Measurements from ENCODE around the gene OR51E2.

Gene OR51E2

DNA sequence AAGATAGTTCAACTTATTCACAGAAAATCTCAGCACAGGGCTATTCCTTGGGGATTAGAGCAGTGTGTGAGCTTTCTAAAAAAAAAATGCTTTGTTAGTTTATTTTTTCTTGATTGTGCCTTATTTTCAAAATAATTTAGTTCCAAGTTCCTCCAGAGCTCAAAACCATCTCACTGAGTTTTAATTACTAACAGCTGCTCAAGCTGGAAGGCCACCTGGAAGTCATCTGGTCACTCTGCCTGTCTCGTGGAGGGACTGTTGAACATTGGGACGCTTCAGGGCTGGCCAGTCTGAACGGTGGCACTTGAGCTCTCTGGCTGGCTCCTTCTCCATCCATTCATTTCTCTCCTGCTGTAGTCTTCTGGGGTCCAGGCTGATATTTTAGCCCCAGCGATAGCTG, 49.9 kb downstream of the OR51E2 start:
- H3K4me1 ChIP-seq (ENCODE audit: low read length), result no peaks in the 10 kb centered on the region
- H3K4me3 ChIP-seq (ENCODE audit: low read length), result no peak overlapping the region
- TF ChIP-seq, protein P1, sequence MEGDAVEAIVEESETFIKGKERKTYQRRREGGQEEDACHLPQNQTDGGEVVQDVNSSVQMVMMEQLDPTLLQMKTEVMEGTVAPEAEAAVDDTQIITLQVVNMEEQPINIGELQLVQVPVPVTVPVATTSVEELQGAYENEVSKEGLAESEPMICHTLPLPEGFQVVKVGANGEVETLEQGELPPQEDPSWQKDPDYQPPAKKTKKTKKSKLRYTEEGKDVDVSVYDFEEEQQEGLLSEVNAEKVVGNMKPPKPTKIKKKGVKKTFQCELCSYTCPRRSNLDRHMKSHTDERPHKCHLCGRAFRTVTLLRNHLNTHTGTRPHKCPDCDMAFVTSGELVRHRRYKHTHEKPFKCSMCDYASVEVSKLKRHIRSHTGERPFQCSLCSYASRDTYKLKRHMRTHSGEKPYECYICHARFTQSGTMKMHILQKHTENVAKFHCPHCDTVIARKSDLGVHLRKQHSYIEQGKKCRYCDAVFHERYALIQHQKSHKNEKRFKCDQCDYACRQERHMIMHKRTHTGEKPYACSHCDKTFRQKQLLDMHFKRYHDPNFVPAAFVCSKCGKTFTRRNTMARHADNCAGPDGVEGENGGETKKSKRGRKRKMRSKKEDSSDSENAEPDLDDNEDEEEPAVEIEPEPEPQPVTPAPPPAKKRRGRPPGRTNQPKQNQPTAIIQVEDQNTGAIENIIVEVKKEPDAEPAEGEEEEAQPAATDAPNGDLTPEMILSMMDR (IDR thresholded peaks at IDR 0.05; ENCODE audit: low read depth, low read length), result no peak
- TF ChIP-seq EZH2phosphoT487 (IDR thresholded peaks at IDR 0.05; ENCODE audit: low read depth), result no peak
- H4K20me1 ChIP-seq (ENCODE audit: insufficient read depth, low read length), result no peaks in the 10 kb centered on the region
- H3K27me3 ChIP-seq (ENCODE audit: low read depth, low read length), result 0 out of 2 replicates have a peak, but pooled peaks cover 5% of the 10 kb centered on the region
- no peak overlapping the region for H3K9ac ChIP-seq (ENCODE audit: low read length)
- H2AFZ ChIP-seq (ENCODE audit: low read depth, low read length), result no peak overlapping the region
- H3K36me3 ChIP-seq (replicated peaks; ENCODE audit: low read depth, low read length), result no peaks in the 10 kb centered on the region
- no peak overlapping the region for H3K4me2 ChIP-seq (ENCODE audit: low read length)
- H3K9me3 ChIP-seq (ENCODE audit: insufficient read depth, low read length), result no peaks in the 10 kb centered on the region
- no peak overlapping the region for H3K27ac ChIP-seq (ENCODE audit: low read length)
- H3K79me2 ChIP-seq (ENCODE audit: low read length), result no peaks in the 10 kb centered on the region

DNA sequence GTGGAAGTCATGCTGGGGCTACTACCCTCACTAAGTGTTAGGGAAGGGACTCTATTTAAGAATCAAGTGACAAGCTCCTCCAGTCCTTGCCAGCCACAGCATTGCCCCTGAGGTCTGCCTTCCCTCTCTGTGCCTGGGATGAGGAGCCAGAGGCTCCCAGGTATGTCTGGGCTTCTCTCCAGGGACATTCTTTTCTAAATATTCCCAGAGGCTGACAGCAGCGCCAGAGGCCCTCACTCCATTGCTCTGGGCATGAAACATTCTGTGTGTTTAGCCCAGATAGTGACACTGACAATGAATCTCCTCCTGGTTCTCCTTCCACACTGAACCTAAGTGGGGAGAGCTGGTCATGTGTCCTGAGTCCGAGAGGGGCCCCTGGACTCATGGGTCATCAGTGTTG, 51.7 kb downstream of the OR51E2 start:
- Histone ChIP-seq H3K4me1 (ENCODE audit: low read length) (no peaks in the 10 kb centered on the region), H2AFZ (ENCODE audit: low read depth, low read length) (no peak overlapping the region), H3K4me3 (ENCODE audit: low read length) (no peak overlapping the region), H3K9me3 (ENCODE audit: insufficient read depth, low read length) (no peaks in the 10 kb centered on the region), H3K27ac (ENCODE audit: low read length) (no peak overlapping the region), H3K27me3 (ENCODE audit: low read depth, low read length) (0 out of 2 replicates have a peak, but pooled peaks cover 5% of the 10 kb centered on the region), H3K4me2 (ENCODE audit: low read length) (no peak overlapping the region), H3K9ac (ENCODE audit: low read length) (no peak overlapping the region), H4K20me1 (ENCODE audit: insufficient read depth, low read length) (no peaks in the 10 kb centered on the region), H3K36me3 (replicated peaks; ENCODE audit: low read depth, low read length) (no peaks in the 10 kb centered on the region), H3K79me2 (ENCODE audit: low read length) (no peaks in the 10 kb centered on the region)
- no peak for TF ChIP-seq EZH2phosphoT487 (IDR thresholded peaks at IDR 0.05; ENCODE audit: low read depth)
- TF ChIP-seq, protein P1 (IDR thresholded peaks at IDR 0.05; ENCODE audit: low read depth, low read length), result no peak

- Histone ChIP-seq H3K79me2 (ENCODE audit: low read length) (no peaks in the 10 kb centered on the region), H4K20me1 (ENCODE audit: insufficient read depth, low read length) (no peaks in the 10 kb centered on the region), H3K4me1 (ENCODE audit: low read length) (no peaks in the 10 kb centered on the region), H3K4me2 (ENCODE audit: low read length) (no peak overlapping the region), H3K4me3 (ENCODE audit: low read length) (no peak overlapping the region), H3K9ac (ENCODE audit: low read length) (no peak overlapping the region), H3K27me3 (ENCODE audit: low read depth, low read length) (0 out of 2 replicates have a peak, but pooled peaks cover 5% of the 10 kb centered on the region), H3K9me3 (ENCODE audit: insufficient read depth, low read length) (no peaks in the 10 kb centered on the region), H3K36me3 (replicated peaks; ENCODE audit: low read depth, low read length) (no peaks in the 10 kb centered on the region), H3K27ac (ENCODE audit: low read length) (no peak overlapping the region), H2AFZ (ENCODE audit: low read depth, low read length) (no peak overlapping the region)
- TF ChIP-seq, protein P1 (IDR thresholded peaks at IDR 0.05; ENCODE audit: low read depth, low read length), result no peak
- TF ChIP-seq EZH2phosphoT487 (IDR thresholded peaks at IDR 0.05; ENCODE audit: low read depth), result no peak
Measured at GRCh38 chr11:4644233-4644632, 53.4 kb downstream of the OR51E2 start.

- H3K9ac ChIP-seq (ENCODE audit: low read length), result no peak within 1 kb of the TSS
- no peaks in the 10 kb centered on the region for H3K9me3 ChIP-seq (ENCODE audit: insufficient read depth, low read length)
- no peak within 1 kb of the TSS for H3K4me3 ChIP-seq (ENCODE audit: low read length)
- TF ChIP-seq EZH2phosphoT487 (IDR thresholded peaks at IDR 0.05; ENCODE audit: low read depth), result no peak
- TF ChIP-seq, protein P1 (IDR thresholded peaks at IDR 0.05; ENCODE audit: low read depth, low read length), result no peak
- no peak within 1 kb of the TSS for H2AFZ ChIP-seq (ENCODE audit: low read depth, low read length)
- no peak within 1 kb of the TSS for H3K4me2 ChIP-seq (ENCODE audit: low read length)
- H3K79me2 ChIP-seq (ENCODE audit: low read length), result no peaks in the 10 kb centered on the region
- no peaks in the 10 kb centered on the region for H3K4me1 ChIP-seq (ENCODE audit: low read length)
- 0 out of 2 replicates have a peak, but pooled peaks cover 5% of the 10 kb centered on the region for H3K27me3 ChIP-seq (ENCODE audit: low read depth, low read length)
- no peaks in the 10 kb centered on the region for H4K20me1 ChIP-seq (ENCODE audit: insufficient read depth, low read length)
- no peak within 1 kb of the TSS for H3K27ac ChIP-seq (ENCODE audit: low read length)
- no peaks in the 10 kb centered on the region for H3K36me3 ChIP-seq (replicated peaks; ENCODE audit: low read depth, low read length)
Measured at GRCh38 chr11:4643682-4644081, 54.0 kb downstream of the OR51E2 start, which contains the start of gene OR51E1. OR51E1 (plus strand) TSS chr11:4643982; CDS start chr11:4652527, 8,545 bp downstream.
